ENCODE results near the gene KCNK3.
"Not testable (repeated sequence)": the region's sequence is repeated elsewhere in the genome, so short reads cannot be mapped to it uniquely, and the experiment has no call there.

Gene KCNK3

DNA sequence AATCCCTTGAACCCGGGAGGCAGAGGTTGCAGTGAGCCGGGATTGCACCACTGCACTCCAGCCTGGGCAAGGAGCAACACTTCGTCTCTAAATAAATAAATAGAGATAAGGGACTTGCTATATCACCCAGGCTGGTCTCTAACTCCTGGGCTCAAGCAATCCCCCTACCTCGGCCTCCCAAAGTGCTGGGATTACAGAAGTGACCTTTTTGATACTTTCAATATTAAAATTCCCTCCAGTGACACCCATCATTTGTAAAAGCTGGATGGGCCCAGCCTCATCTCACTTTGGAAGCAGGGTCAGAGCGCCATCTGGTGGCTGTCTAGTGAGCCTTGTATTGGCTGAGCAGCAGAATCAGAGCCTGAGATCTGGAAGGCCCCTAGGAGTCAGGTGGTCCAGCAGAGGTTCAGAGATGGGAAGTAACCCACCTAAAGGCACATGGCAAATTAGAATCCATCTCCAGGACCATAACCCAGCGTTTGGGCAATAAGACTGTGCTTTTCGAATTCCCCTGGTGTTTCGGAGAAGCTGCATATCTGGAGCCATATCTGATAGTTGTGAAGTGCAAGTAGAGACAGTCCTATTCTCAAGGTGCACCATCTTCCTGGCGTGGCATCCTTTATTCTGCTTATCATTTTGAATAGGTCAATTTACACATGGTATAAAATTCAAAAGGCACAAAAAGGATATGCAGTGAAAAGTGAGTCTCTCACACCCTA, 53.2 kb downstream of the KCNK3 start:
- no peak overlapping the region for H3K4me3 Mint-ChIP-seq
- no peaks in the 10 kb centered on the region for H3K9me3 Mint-ChIP-seq
- H3K36me3 Mint-ChIP-seq (ENCODE audit: low read depth), result no peaks in the 10 kb centered on the region
- intact Hi-C loops (cut with micrococcal nuclease), result loop anchor here (1.0 kb wide), 1 partner anchor 140 kb away; no protein-coding TSS in a partner anchor
- peaks cover 12% of the 10 kb centered on the region for H3K27me3 Mint-ChIP-seq
- H3K4me1 Mint-ChIP-seq (ENCODE audit: low read depth), result peaks cover 10% of the 10 kb centered on the region
- no peak overlapping the region for H3K27ac Mint-ChIP-seq

DNA sequence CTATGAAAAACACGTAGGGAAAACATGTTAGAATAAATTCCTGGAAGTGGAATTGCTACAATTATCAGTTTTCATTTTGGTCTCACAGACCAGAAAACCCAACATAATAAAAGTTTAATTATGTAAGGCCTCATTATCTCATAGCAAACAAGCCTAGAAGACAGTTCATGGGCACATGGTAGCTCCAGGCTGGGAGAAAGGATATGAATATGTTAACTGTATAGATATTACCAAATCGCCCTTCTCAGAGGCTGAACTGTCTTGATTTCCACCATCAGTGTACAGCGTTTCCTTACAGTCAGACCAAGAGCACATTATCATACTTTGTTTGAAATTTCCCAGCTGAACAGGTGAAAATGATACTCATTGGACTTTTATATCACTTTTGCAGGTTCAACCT, 54.4 kb downstream of the KCNK3 start:
- Mint-ChIP-seq H3K9me3 (no peaks in the 10 kb centered on the region), H3K27ac (no peak overlapping the region), H3K4me1 (ENCODE audit: low read depth) (peaks cover 10% of the 10 kb centered on the region), H3K27me3 (peaks cover 2% of the 10 kb centered on the region), H3K36me3 (ENCODE audit: low read depth) (no peaks in the 10 kb centered on the region), H3K4me3 (no peak overlapping the region)
- intact Hi-C loops (cut with micrococcal nuclease), result no loop called here

DNA sequence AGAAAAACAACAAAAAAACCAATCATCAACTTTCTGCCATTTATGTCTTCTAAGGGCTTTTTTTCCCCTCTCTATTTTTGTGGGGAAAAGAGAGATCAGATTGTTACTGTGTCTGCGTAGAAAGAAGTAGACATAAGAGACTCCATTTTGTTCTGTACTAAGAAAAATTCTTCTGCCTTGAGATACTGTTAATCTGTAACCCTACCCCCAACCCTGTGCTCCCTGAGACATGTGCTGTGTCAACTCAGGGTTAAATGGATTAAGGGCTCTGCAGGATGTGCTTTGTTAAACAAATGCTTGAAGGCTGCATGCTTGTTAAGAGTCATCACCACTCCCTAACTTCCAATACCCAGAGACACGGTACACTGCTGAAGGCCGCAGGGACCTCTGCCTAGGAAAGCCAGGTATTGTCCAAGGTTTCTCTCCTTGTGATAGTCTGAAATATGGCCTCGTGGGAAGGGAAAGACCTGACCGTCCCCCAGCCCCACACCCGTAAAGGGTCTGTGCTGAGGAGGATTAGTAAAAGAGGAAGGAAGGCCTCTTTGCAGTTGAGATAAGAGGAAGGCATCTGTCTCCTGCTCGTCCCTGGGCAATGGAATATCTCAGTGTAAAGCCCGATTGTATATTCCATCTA, 57.4 kb downstream of the KCNK3 start:
- H3K27me3 Mint-ChIP-seq; H3K4me3 Mint-ChIP-seq; H3K36me3 Mint-ChIP-seq (ENCODE audit: low read depth); intact Hi-C loops (cut with micrococcal nuclease); H3K9me3 Mint-ChIP-seq; H3K27ac Mint-ChIP-seq: not testable (repeated sequence)
- H3K4me1 Mint-ChIP-seq (ENCODE audit: low read depth), result peaks cover 11% of the 10 kb centered on the region

DNA sequence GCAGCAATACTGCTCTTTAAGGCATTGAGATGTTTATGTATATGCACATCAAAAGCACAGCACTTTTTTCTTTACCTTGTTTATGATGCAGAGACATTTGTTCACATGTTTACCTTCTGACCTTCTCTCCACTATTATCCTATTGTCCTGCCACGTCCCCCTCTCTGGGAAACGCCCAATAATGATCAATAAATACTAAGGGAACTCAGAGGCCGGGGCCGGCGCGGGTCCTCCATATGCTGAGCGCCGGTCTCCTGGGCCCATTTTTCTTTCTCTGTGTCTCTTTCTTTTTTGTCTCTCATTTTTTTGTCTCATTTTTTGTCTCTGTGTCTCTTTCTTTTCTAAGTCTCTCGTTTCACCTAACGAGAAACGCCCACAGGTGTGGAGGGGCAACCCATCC, 57.9 kb downstream of the KCNK3 start:
- H3K9me3 Mint-ChIP-seq; H3K27ac Mint-ChIP-seq; H3K36me3 Mint-ChIP-seq (ENCODE audit: low read depth); H3K4me3 Mint-ChIP-seq; intact Hi-C loops (cut with micrococcal nuclease); H3K27me3 Mint-ChIP-seq: not testable (repeated sequence)
- H3K4me1 Mint-ChIP-seq (ENCODE audit: low read depth), result peaks cover 15% of the 10 kb centered on the region

DNA sequence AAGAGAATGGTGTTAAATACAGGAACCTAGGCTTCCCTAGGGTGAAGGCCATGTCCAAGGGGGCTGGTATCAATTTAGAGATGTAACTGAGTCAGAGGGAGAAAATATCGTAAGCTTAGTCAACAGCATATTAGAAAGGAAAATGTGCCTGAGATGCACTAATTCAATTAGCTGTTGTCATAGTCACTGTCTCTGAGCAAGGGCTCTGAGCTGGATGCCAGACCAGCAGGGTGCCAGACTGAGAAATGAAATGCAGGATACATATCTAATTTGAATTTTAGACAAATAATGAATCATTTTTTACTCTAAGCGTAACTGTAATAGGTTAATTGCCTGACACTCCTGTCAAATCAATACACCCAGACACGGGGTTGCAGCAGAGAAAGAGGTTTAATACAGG, 60.1 kb downstream of the KCNK3 start:
- intact Hi-C loops (cut with micrococcal nuclease), result no loop called here
- Mint-ChIP-seq H3K4me1 (ENCODE audit: low read depth) (peaks cover 15% of the 10 kb centered on the region), H3K27ac (no peak overlapping the region), H3K36me3 (ENCODE audit: low read depth) (no peaks in the 10 kb centered on the region), H3K4me3 (no peak overlapping the region), H3K9me3 (no peaks in the 10 kb centered on the region), H3K27me3 (no peaks in the 10 kb centered on the region)

DNA sequence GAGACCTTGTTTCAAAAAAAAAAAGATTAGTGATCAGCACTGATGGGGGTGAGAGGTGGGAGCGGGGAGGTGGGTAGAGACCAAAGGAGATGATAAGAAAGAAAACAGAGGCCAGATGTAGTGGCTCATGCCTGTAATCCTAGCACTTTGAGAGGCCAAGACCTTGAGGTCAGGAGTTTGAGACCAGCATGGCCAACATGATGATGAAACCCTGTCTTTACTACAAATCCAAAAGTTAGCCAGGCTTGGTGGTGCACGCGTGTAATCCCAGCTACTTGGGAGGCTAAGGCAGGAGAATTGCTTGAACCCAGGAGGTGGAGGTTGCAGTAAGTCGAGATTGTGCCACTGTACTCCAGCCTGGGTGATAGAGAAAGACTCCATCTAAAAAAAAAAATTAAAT, 62.0 kb downstream of the KCNK3 start:
- H3K36me3 Mint-ChIP-seq (ENCODE audit: low read depth), result no peaks in the 10 kb centered on the region
- H3K9me3 Mint-ChIP-seq, result no peaks in the 10 kb centered on the region
- peaks cover 15% of the 10 kb centered on the region for H3K4me1 Mint-ChIP-seq (ENCODE audit: low read depth)
- no peak overlapping the region for H3K27ac Mint-ChIP-seq
- intact Hi-C loops (cut with micrococcal nuclease), result no loop called here
- no peaks in the 10 kb centered on the region for H3K27me3 Mint-ChIP-seq
- no peak overlapping the region for H3K4me3 Mint-ChIP-seq

DNA sequence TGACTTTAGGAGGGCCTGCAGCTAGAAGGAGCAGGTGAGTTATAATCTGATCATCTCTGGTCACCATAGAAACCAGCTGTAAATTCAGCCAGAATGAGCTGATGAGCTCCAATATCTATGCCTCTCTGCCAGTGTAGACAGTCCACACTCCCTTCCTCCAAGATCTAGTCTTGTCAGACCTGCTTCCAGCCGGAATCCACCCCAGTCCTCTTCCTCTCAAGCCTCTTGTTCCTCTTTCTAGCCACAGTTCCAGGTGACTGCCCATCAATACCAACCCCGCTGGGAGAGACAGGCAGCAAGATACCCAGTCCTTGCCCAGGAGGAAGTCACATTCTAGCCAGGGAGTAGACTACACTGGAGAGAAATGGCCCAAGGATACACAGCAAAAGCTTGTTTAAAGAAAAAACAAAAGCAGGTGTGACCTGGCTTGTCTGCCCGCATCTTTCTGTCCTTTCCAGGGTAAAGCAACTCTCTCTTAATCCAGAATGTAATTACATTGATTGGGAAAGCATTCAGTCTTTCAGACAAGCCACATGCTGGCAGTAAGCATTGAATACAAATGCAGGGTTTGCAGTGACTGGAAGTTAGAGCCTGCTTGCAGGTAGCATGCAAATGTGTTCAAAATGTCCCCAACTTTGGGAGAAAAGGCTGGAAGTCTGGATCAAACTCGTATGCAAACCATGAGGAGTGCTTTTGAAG, 62.6 kb downstream of the KCNK3 start:
- no peak overlapping the region for H3K4me3 Mint-ChIP-seq
- peaks cover 12% of the 10 kb centered on the region for H3K4me1 Mint-ChIP-seq (ENCODE audit: low read depth)
- H3K27me3 Mint-ChIP-seq, result peaks cover 2% of the 10 kb centered on the region
- H3K27ac Mint-ChIP-seq, result no peak overlapping the region
- no peaks in the 10 kb centered on the region for H3K9me3 Mint-ChIP-seq
- intact Hi-C loops (cut with micrococcal nuclease), result no loop called here
- H3K36me3 Mint-ChIP-seq (ENCODE audit: low read depth), result no peaks in the 10 kb centered on the region

DNA sequence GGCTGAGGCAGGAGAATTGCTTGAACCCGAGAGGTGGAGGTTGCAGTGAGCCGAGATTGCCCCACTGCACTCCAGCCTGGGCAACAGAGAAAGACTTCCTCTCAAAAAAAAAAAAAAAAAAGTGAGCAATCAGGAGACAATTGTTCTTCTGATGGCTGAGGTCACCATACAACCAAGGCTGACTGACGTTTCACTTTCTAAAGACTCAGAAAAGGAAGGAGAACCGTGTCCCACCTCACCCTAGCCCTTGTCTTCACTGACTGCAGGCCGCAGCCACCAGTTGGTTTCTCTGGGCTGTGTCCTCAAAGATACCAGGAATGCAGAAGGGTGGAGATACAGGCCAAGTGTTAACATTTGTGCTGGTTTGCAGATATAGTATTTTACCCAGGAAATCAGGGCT, 63.8 kb downstream of the KCNK3 start:
- intact Hi-C loops (cut with micrococcal nuclease), result no loop called here
- H3K36me3 Mint-ChIP-seq (ENCODE audit: low read depth), result no peaks in the 10 kb centered on the region
- H3K9me3 Mint-ChIP-seq, result no peaks in the 10 kb centered on the region
- peaks cover 5% of the 10 kb centered on the region for H3K4me1 Mint-ChIP-seq (ENCODE audit: low read depth)
- no peak overlapping the region for H3K27ac Mint-ChIP-seq
- peaks cover 4% of the 10 kb centered on the region for H3K27me3 Mint-ChIP-seq
- H3K4me3 Mint-ChIP-seq, result no peak overlapping the region

DNA sequence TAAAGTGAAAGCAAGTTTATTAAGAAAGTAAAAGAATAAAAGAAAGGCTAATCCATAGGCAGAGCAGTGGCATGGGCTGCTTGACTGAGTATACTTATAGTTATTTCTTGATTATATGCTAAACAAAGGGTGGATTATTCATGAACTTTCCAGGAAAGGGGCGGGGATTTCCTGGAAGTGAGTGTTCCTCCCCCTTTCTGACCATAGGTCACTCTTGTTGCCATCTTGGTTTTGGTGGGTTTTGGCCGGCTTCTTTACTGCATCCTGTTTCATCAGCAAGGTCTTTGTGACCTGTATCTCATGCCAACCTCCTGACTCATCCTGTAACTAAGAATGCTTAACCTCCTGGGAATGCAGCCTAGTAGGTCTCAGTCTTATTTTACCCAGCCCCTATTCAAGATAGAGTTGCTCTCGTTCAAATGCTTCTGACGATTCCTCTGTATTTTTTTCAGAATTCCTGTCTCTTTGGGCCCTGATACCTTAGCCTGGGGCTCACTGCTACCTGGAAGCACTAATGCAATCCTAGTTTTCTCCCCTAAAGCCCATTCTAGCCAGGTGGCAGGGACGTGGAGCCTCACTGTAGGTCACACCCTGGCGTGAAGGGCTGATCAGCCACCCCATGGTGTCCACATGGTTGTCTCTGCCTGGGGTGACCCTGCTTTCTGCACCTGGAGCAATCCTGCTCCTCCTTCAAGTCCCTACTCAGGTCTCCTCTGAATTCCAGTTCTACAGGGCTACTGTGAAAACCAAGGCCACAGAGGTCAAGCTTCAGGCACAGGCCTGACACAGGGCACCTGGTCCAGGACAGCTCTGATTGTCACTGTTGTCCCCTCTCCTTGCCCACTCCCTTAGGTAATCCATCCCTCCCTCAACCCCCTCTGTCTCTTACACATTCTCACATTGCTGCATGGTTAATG, 65.6 kb downstream of the KCNK3 start:
- Mint-ChIP-seq H3K27ac (no peak overlapping the region), H3K36me3 (ENCODE audit: low read depth) (no peaks in the 10 kb centered on the region), H3K4me1 (ENCODE audit: low read depth) (peaks cover 5% of the 10 kb centered on the region), H3K9me3 (no peaks in the 10 kb centered on the region), H3K27me3 (peaks cover 13% of the 10 kb centered on the region), H3K4me3 (no peak overlapping the region)
- intact Hi-C loops (cut with micrococcal nuclease), result no loop called here

DNA sequence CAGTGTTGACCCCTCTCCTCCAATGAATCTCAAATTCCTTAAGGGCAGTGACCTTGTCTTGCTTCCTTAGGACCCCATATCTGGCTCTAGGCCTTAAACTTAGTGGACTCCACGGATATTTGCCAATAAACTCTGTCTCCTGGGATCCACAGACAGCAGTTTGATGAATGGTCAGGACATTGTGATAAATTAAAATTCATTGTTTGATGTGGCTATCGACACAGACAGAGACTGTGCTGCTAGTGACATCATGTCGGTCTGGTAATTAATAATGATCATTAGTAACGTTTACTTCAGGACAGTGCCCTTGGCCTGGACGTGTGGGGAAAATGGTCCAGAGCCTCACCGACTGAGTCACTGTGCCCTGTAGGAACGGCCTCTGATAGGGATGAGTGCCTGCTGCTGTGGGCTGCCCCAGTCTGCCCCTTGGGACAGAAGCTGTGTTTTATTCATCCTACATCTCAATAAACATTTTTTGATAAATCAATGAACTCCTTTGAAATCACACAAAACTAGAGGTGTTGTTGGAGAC, 66.3 kb downstream of the KCNK3 start:
- Mint-ChIP-seq H3K27ac (no peak overlapping the region), H3K9me3 (no peaks in the 10 kb centered on the region), H3K4me1 (ENCODE audit: low read depth) (peaks cover 12% of the 10 kb centered on the region), H3K27me3 (peaks cover 18% of the 10 kb centered on the region), H3K36me3 (ENCODE audit: low read depth) (peaks cover 3% of the 10 kb centered on the region), H3K4me3 (no peak overlapping the region)
- intact Hi-C loops (cut with micrococcal nuclease), result no loop called here

DNA sequence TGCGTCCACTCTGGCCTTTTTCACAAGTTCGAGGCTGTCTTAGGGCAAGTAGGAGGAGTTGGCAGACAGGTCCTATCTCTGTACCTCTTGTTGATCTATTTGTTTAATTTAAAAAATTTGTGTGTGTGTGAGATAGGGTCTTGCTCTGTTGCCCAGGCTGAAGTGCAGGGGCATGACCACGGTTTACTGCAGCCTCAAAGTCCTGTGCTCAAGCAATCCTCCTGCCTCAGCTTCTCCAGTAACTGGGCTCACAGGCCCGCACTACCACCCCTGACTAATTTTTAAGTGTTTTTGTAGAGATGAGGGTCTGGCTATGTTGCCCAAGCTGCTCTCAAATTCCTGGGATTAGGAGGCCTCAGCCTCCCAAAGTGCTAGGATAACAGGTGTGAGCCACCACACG, 67.3 kb downstream of the KCNK3 start:
- Mint-ChIP-seq H3K4me3 (no peak overlapping the region), H3K27me3 (peaks cover 18% of the 10 kb centered on the region), H3K4me1 (ENCODE audit: low read depth) (peaks cover 18% of the 10 kb centered on the region), H3K36me3 (ENCODE audit: low read depth) (peaks cover 13% of the 10 kb centered on the region), H3K27ac (no peak overlapping the region), H3K9me3 (no peaks in the 10 kb centered on the region)
- intact Hi-C loops (cut with micrococcal nuclease), result no loop called here

DNA sequence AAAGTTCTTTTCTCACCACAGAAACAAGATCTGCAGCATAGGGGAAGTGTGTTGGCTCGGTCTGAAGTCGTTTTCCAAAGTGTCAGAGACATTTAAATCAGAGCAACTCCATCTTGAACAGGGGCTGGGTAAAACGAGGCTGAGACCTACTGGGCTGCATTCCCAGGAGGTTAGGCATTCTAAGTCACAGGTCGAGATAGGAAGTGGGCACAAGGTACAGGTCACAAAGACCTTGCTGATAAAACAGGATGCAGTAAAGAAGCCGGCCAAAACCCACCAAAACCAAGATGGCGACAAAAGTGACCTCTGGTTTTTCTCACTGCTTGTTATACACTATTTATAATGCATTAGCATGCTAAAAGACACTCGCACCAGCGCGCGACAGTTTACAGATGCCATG, 68.5 kb downstream of the KCNK3 start:
- H3K4me1 Mint-ChIP-seq (ENCODE audit: low read depth), result peaks cover 25% of the 10 kb centered on the region
- intact Hi-C loops (cut with micrococcal nuclease); H3K4me3 Mint-ChIP-seq: not testable (repeated sequence)

DNA sequence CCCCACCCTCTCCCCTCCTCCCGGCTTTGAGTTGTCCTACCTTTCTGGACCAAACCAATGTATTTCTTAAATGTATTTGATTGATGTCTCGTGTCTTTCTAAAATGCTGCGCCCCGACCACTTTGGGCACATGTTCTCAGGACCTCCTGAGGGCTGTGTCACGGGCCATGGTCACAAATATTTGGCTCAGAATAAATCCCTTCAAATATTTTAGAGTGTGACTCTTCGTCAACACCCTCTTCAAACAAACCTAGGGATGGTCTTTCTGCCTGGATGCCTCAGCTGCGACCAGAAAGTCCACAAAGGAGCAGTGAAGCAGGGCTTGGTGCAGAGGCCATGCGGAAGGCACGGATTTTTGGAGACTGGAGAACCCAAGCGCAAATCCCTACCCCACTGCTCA, 70.5 kb downstream of the KCNK3 start:
- Mint-ChIP-seq H3K4me3 (no peak overlapping the region), H3K9me3 (no peaks in the 10 kb centered on the region), H3K4me1 (ENCODE audit: low read depth) (peaks cover 45% of the 10 kb centered on the region), H3K27ac (peak overlapping the region; percentile 99), H3K36me3 (ENCODE audit: low read depth) (peaks cover 35% of the 10 kb centered on the region), H3K27me3 (peaks cover 18% of the 10 kb centered on the region)
- intact Hi-C loops (cut with micrococcal nuclease), result no loop called here

More for the DNA sequence above, 68.5 kb downstream of the KCNK3 start:
- not testable (repeated sequence) for H3K9me3 Mint-ChIP-seq, H3K27ac Mint-ChIP-seq
- Mint-ChIP-seq H3K36me3 (ENCODE audit: low read depth) (peaks cover 25% of the 10 kb centered on the region), H3K27me3 (peaks cover 18% of the 10 kb centered on the region)

Data from dendritic cell treated with granulocyte-macrophage colony-stimulating factor and Interleukin-4, amounts not matched to agents 40 ng/mL and 50 ng/mL, for 4 days (primary cell).